Mesothelial cell of epicardium (in vitro differentiated cells): ENCODE measurements around the gene CD101. TPM values are rescaled to one million over a fixed set of nuclear protein-coding genes. Genes with fewer than 3 reads are reported as not detected.

Source experiments
- DNase-seq, 2 experiments: peaks; one replicate each; pipeline ENCODE4 v3.0.0; 2021; ENCODE audit warnings: low spot score in 2 of 2; ENCODE audit not compliant: unreplicated experiment in 2 of 2
- H3K27ac Mint-ChIP-seq: 2 replicates; pipeline ENCODE4 v1.8.0; 2021; ENCODE audit warnings: mixed read lengths
- H3K27me3 Mint-ChIP-seq: 2 replicates; pipeline ENCODE4 v1.8.0; 2021; ENCODE audit warnings: low read depth, mixed read lengths
- H3K36me3 Mint-ChIP-seq: 2 replicates; pipeline ENCODE4 v1.8.0; 2021; ENCODE audit warnings: mixed read lengths
- H3K4me1 Mint-ChIP-seq: 2 replicates; pipeline ENCODE4 v1.8.0; 2021; ENCODE audit warnings: mixed read lengths
- H3K4me3 Mint-ChIP-seq: 2 replicates; pipeline ENCODE4 v1.8.0; 2021; ENCODE audit warnings: mild to moderate bottlenecking, moderate library complexity, mixed read lengths
- H3K9me3 Mint-ChIP-seq: 2 replicates; pipeline ENCODE4 v1.8.0; 2021; ENCODE audit warnings: mixed read lengths
- CTCF ChIP-seq: fragments of 200-600 bp; sonication (generic); IDR thresholded peaks from one replicate; pipeline ENCODE4 v1.5.0; 2021; ENCODE audit warnings: antibody characterized with exemption; ENCODE audit not compliant: unreplicated experiment
- total RNA-seq: library from RNA; stranded (reverse); gene quantifications from 3 replicates; pipeline ENCODE4 v1.2.1, GENCODE V29; 2021

CD101 gene
- total RNA-seq, 1 donor from 2014 or later = 3.7 TPM

GRCh38 chr1:117070124-117070523, 68.6 kb downstream of the CD101 start:
- Mint-ChIP-seq H3K4me3 (no peak overlapping the region), H3K36me3 (peaks cover 6% of the 10 kb centered on the region), H3K27ac (no peak overlapping the region), H3K9me3 (no peaks in the 10 kb centered on the region), H3K27me3 (no peaks in the 10 kb centered on the region), H3K4me1 (peaks cover 8% of the 10 kb centered on the region)
- no peak for DNase-seq
- no peak for TF ChIP-seq CTCF

DNA sequence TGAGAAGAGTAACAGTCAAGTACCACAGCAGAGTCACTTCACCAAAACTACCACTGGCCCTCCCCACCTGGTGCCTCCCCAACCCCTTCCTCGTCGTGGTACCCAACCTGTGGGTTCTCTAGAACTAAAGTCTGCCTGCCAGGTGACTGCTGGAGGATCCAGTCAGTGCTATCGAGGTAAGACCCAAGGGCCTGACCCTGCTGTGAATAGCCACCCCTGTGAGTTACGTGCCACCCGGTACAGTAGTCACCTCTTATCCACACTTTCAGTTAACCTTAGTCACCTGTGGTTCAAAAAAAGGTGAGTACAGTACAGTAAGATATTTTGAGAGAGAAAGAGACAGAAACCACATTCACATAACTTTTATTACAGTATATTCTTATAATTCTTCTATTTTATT, 75.1 kb downstream of the CD101 start:
- no peak overlapping the region for H3K27ac Mint-ChIP-seq
- H3K36me3 Mint-ChIP-seq = peaks cover 32% of the 10 kb centered on the region

DNA sequence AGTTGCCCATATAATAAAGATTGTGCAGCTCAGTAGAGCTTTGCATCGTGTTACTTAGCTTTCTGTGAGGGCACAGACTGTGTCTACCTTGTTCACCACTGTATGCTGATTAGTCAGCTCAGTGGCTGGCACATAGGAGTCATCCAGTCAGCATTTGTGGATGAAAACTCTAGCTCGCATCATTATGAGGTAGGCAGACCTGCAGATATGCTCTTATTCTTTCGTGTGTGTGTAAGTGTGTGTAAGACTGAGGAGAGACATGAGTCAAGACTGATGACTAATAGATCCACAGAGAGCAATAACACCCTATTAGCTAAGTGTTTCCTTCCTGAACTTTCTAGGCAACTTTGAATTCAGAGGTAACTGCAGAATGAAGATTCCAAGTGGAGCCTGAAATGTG, 75.7 kb downstream of the CD101 start:
- DNase-seq = no peak
- no peak for TF ChIP-seq CTCF
- H3K36me3 Mint-ChIP-seq = peaks cover 35% of the 10 kb centered on the region
- no peak overlapping the region for H3K4me3 Mint-ChIP-seq
- no peaks in the 10 kb centered on the region for H3K9me3 Mint-ChIP-seq
- no peak overlapping the region for H3K27ac Mint-ChIP-seq
- no peaks in the 10 kb centered on the region for H3K27me3 Mint-ChIP-seq
- H3K4me1 Mint-ChIP-seq = no peaks in the 10 kb centered on the region

More for the DNA sequence above, 75.1 kb downstream of the CD101 start:
- Mint-ChIP-seq H3K9me3 (no peaks in the 10 kb centered on the region), H3K27me3 (no peaks in the 10 kb centered on the region), H3K4me1 (no peaks in the 10 kb centered on the region), H3K4me3 (no peak overlapping the region)
- no peak for TF ChIP-seq CTCF
- DNase-seq = no peak

GRCh38 chr1:117079737-117080136, 78.2 kb downstream of the CD101 start:
- Mint-ChIP-seq H3K4me1 (no peaks in the 10 kb centered on the region), H3K4me3 (no peak overlapping the region), H3K27ac (no peak overlapping the region), H3K27me3 (no peaks in the 10 kb centered on the region), H3K9me3 (no peaks in the 10 kb centered on the region), H3K36me3 (peaks cover 41% of the 10 kb centered on the region)
- DNase-seq = no peak
- TF ChIP-seq CTCF = no peak

- Mint-ChIP-seq H3K27ac (no peak overlapping the region), H3K4me1 (no peaks in the 10 kb centered on the region), H3K36me3 (peaks cover 26% of the 10 kb centered on the region), H3K9me3 (no peaks in the 10 kb centered on the region), H3K4me3 (no peak overlapping the region), H3K27me3 (no peaks in the 10 kb centered on the region)
- TF ChIP-seq CTCF = no peak
- no peak for DNase-seq
Measured at GRCh38 chr1:117084231-117084630, 82.7 kb downstream of the CD101 start.

Other genes with a start within 250 kb of the CD101 start
- gene CD2, start 247.3 kb upstream of the CD101 start, total RNA-seq = not detected in 3 replicates
- gene PTGFRN, start 91.8 kb upstream of the CD101 start, total RNA-seq = 100 to 108 TPM (median 106 TPM) in 3 replicates
- gene TTF2, start 58.6 kb downstream of the CD101 start, total RNA-seq = 38.4 to 40.6 TPM (median 40.6 TPM) in 3 replicates
- 39.1 to 41.5 TPM (median 40.0 TPM) in 3 replicates for gene TRIM45, start 120.0 kb downstream of the CD101 start, total RNA-seq
- gene VTCN1, start 209.2 kb downstream of the CD101 start, total RNA-seq = 27.6 to 28.3 TPM (median 27.9 TPM) in 3 replicates